Fibroblast of gingiva (primary cell): Measurements from ENCODE around the gene MYOZ3.

Source experiments
- DNase-seq: peaks from one replicate; pipeline ENCODE4 v3.0.0-alpha.2; 2011; ENCODE audit warnings: low read depth

Gene MYOZ3

GRCh38 chr5:150642991-150643710 lies 17.9 kb upstream of the MYOZ3 start:
- peak; percentile 55 for DNase-seq

- DNase-seq, result no peak
Observed at GRCh38 chr5:150644058-150644457, 17.0 kb upstream of the MYOZ3 start.

DNA sequence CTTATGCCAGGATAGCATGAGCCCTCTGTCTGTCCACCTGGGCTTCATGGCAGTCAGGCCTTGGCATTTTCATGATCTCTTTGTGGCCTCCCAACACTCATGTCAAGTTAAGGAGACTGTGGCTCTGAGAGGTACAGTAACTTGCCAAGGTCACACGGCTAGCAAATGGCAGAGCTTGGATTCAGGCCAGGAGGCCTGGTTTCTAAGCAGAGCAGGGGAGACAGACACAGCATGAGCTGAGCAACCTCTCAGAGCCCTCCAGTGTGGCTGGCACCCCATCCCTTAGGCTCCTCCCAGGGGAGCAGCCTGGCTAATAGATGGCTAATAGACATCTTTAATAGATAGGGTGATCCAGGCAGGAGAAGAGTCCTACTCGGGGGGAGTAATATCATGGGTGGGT lies 16.5 kb upstream of the MYOZ3 start:
- DNase-seq, result no peak

DNA sequence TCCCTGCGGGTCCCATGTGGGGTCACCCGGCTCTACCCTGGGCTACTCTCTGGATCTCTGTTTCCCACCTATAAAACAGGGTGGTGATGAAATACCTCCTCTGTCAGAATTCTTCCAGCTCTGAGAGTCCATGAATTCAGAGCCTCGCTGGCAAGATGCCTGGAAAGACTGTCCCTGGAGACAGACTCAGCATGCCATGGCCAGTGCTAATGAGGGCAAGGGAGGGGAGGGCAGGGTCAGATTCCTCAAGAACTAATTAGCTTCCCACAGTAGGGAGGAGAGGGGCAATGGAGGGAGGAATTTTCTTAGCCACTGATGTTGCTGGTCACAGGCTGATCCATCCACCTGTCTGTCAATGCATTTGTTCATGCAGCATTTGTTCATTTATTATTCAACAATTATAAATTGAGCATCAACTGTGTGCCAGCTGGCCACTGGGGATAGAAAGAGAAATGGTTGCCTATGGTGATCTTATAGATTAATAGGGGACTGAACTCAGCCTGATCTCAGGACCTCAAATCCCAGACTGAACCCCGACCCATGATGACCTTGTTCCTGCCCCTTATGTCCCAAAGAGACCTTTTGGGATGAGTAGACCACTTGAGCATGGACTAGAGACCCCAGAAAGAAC lies 15.9 kb upstream of the MYOZ3 start:
- peak; percentile 85 for DNase-seq

DNA sequence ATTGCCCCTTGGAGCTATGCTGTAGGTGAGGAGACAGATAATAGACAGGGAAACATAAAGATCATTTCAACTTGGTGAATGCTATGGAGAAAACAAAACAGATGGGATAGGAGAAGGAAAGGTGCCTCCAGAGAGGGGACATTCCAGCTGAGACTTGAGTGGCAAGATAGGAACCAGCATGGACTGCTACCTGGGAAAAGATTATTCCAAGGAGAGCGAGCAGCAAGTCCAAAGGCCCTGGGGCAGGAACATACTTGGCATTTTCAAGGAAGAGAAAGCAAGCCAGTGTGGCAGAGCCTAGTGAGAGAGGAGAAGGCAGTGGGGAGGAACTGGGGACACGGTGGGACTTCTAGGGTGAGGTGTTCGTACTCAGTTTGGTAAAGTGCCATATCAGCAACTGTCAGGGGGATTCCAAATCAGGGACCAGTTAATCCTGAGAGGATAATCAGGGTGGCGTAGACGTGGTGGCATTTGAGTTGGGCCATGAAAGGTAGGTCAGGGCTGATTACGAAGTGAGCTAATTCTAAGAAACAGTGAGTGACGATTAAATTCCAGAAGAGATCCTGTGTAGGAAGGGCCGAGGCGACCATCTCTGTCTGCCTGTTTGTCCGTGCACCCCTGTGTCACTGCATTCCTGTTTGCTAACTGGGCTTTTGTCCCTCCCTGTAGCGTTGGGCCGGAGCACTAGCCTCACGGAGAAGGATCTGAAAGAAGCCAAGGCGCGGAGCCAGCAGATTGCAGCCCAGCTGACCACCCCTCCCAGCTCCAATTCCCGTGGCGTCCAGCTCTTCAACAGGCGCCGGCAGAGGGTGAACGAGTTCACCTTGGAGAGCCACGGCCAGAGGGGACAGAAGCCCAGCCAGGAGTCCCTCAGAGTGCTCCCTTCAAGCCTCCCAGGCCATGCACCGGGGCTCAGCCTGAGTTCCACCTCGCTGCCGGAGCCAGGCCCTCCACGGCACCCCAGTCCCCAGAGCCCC lies 13.5 kb upstream of the MYOZ3 start:
- DNase-seq, result no peak

GRCh38 chr5:150648294-150649107 lies 12.6 kb upstream of the MYOZ3 start:
- DNase-seq, result no peak

DNA sequence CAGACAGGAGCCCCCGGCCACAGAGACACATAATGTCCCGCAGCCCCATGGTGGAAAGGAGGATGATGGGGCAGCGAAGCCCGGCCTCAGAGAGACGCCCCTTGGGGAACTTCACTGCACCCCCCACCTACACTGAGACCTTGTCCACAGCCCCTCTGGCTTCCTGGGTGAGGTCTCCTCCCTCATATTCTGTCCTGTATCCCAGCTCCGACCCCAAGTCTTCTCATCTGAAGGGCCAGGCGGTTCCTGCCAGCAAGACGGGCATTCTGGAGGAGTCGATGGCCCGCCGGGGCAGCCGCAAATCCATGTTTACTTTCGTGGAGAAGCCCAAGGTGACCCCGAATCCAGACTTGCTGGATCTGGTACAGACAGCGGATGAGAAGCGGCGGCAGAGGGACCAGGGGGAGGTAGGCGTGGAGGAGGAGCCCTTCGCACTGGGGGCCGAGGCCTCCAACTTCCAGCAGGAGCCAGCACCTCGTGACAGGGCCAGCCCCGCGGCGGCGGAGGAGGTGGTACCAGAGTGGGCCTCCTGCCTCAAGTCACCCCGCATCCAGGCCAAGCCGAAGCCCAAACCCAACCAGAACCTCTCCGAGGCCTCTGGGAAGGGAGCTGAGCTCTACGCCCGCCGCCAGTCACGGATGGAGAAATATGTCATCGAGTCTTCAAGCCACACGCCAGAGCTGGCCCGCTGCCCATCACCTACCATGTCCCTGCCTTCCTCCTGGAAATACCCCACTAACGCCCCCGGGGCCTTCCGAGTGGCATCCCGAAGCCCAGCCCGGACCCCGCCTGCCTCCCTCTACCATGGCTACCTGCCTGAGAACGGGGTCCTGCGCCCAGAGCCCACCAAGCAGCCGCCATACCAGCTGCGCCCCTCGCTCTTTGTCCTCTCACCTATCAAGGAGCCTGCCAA lies 11.7 kb upstream of the MYOZ3 start:
- DNase-seq, result no peak

GRCh38 chr5:150650021-150651006 lies 10.7 kb upstream of the MYOZ3 start:
- DNase-seq, result no peak

- no peak for DNase-seq
Observed at GRCh38 chr5:150651382-150651781, 9.7 kb upstream of the MYOZ3 start.

GRCh38 chr5:150651924-150652671 lies 9.0 kb upstream of the MYOZ3 start:
- no peak for DNase-seq

DNA sequence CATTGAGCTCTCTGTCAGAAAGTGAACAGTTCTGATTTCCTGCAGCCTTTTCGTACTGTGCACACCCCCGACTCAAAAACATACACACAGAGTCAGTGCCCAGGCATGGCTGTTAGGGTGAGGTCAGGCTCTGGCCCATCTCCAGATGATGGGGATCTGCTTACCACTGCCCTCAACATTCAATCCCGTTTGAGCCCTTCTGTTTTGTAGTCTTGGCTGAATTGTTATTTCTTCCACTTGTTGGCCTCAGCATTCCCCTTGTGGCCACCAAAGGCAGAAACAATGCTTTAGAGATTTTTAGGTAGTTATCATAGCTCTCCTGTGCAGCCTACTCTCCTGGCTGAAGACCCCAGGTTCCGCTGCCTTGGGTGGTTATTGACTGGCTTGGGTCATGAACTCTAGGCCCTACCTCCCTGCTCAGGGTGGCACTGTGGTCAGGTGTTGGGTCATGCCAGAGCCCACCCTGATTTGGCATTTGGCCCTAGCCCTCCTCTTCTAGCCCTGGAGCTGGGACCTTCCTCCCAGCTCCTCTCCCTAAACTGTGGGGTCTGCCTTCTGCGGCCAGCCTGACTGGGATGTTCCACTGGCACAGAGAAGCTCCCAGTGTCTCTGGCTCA lies 7.8 kb upstream of the MYOZ3 start:
- DNase-seq, result peak; percentile 33

DNA sequence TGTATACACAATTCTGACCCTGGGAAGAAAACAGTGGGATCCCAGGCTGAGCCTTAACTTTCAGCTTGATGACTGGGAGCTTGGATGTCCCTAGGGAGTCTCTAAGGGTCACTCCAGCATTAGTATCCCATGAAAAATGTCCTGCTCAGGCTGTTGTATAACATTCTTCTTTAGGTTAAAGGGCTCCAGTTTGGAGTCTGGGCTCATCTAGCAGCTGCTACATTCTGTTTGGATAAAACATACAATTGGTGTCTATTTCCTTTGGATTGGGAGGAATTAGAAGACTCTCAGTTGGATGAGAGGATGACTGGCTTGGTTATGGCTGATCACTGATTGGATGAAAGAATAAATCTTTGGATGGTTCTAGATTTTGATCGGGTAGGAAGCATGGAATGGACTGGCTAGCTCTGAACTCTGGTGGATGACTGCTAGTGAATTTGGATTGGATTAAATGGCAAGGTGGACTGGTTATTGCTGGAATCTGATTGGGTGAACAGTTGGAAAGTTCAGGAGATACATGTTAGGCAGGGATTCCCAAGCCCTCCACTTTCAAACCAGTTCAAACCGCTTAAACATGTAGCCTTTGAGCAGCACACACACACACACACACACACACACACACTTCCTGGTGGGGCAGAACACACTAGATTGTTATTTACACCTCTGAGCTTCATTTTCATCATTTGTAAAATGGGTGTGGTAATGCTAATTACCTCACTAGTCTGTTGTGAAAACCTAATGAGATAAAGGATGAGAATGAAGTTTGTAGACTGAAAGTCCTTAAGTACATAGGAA lies 7.1 kb upstream of the MYOZ3 start:
- peak; percentile 18 for DNase-seq

DNA sequence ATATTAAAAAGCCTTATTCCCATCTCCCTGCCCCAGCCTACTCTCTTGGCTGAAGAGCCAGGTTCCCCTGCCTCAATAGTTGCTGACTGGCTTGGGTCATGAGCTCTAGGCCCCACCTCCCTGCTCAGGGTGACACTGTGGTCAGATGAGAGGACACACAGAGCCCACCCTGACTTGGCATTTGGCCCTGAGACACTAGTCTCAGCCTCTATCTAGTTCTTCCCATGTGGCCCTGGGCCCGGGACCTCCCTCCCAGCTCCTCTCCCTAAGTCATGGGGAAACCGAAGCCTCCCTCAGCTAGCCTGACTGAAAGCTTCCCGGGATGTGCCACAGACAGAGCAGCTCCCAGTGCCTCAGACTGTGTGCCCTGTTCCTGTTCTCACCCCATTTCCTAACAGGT lies 5.8 kb upstream of the MYOZ3 start:
- DNase-seq, result no peak

GRCh38 chr5:150656191-150657132 lies 4.6 kb upstream of the MYOZ3 start:
- peak; percentile 35 for DNase-seq

DNA sequence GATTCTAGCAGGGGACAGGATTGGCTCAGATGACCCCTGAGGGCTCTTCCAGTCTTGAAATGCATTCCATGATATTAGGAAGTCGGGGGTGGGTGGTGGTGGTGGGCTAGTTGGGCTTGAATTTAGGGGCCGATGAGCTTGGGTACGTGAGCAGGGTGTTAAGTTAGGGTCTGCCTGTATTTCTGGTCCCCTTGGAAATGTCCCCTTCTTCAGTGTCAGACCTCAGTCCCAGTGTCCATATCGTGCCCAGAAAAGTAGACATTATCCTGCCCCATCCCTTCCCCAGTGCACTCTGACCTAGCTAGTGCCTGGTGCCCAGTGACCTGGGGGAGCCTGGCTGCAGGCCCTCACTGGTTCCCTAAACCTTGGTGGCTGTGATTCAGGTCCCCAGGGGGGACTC lies 2.9 kb upstream of the MYOZ3 start:
- no peak for DNase-seq

- no peak for DNase-seq
Observed at GRCh38 chr5:150658699-150659265, 2.3 kb upstream of the MYOZ3 start.
